ENCODE measurements around the gene EIF4B. TPM values are rescaled to one million over a fixed set of nuclear protein-coding genes. Genes with fewer than 3 reads are reported as not detected.
A peak's percentile ranks its signal among the peaks of the same experiment; 100 is the strongest.

Gene EIF4B
- polyA plus RNA-seq, 1 of the 3 experiments (the other 2 are of a cell fraction), result 267 TPM

- TF ChIP-seq RCOR1 (IDR thresholded peaks at IDR 0.05; ENCODE audit: low read length) (no peak), TEAD4 (IDR thresholded peaks at IDR 0.05; ENCODE audit: borderline replicate concordance, insufficient read depth) (no peak), CHD2 (IDR thresholded peaks at IDR 0.05; ENCODE audit: low read length, partially characterized antibody) (no peak)
- Histone ChIP-seq H2AFZ (ENCODE audit: low read depth) (no peak overlapping the region), H3K9ac (no peak overlapping the region), H3K4me1 (ENCODE audit: control insufficient read depth in 1 of 2, insufficient read depth in 2 of 2, low read depth in 1 of 2, low read length in 1 of 2) (no peaks in the 10 kb centered on the region), H3K27ac (ENCODE audit: low read depth in 2 of 2, low read length in 1 of 2) (no peak overlapping the region), H3K9me3 (no peaks in the 10 kb centered on the region), H3K4me3 (ENCODE audit: low read depth in 2 of 2, low read length in 1 of 2) (no peak overlapping the region), H3K27me3 (ENCODE audit: insufficient read depth) (no peaks in the 10 kb centered on the region; the same call in 1 of the 2 replicates), H3K36me3 (replicated peaks in 1 of 2; ENCODE audit: control insufficient read depth in 1 of 2, insufficient read depth in 2 of 2, low read length in 1 of 2) (no peaks in the 10 kb centered on the region), H3K9me2 (no peaks in the 10 kb centered on the region), H3F3A (replicated peaks; ENCODE audit: insufficient read depth) (peaks cover 3% of the 10 kb centered on the region), H3K79me2 (ENCODE audit: insufficient read depth) (no peaks in the 10 kb centered on the region), H3K4me2 (no peak overlapping the region), H4K20me1 (ENCODE audit: insufficient read depth) (no peaks in the 10 kb centered on the region)
- CTCF ChIA-PET, result interaction anchor here (2.9 to 4.3 kb wide), 3 partner anchors 12 to 114 kb away, joined by 16 to 45 read pairs (median 22); no protein-coding TSS in a partner anchor
- DNase-seq, result no peak
- POLR2A ChIA-PET, result no interaction called here
Observed at GRCh38 chr12:52993558-52993869, 12.7 kb upstream of the EIF4B start.

- Histone ChIP-seq H3K4me2 (peak overlapping the region; percentile 89), H3K27me3 (ENCODE audit: insufficient read depth) (no peaks in the 10 kb centered on the region; the same call in 1 of the 2 replicates), H3K9me2 (no peaks in the 10 kb centered on the region), H3F3A (replicated peaks; ENCODE audit: insufficient read depth) (peaks cover 10% of the 10 kb centered on the region), H3K9me3 (no peaks in the 10 kb centered on the region), H3K9ac (no peak overlapping the region), H3K27ac (ENCODE audit: low read depth in 2 of 2, low read length in 1 of 2) (peak overlapping the region in 1 of 2 experiments; percentile 92; a peak in 1 of 4 replicates), H3K4me1 (ENCODE audit: control insufficient read depth in 1 of 2, insufficient read depth in 2 of 2, low read depth in 1 of 2, low read length in 1 of 2) (peaks cover 14 to 17% of the 10 kb centered on the region in 2 experiments; a peak in 3 of 4 replicates), H4K20me1 (ENCODE audit: insufficient read depth) (peaks cover 23% of the 10 kb centered on the region), H2AFZ (ENCODE audit: low read depth) (no peak overlapping the region), H3K36me3 (replicated peaks in 1 of 2; ENCODE audit: control insufficient read depth in 1 of 2, insufficient read depth in 2 of 2, low read length in 1 of 2) (peaks cover 6 to 15% of the 10 kb centered on the region in 2 experiments), H3K79me2 (ENCODE audit: insufficient read depth) (peaks cover 39% of the 10 kb centered on the region), H3K4me3 (ENCODE audit: low read depth in 2 of 2, low read length in 1 of 2) (no peak overlapping the region)
- ChIA-PET POLR2A (no interaction called here), CTCF (no interaction called here)
- 92% methylated on average over 5 of the region's 5 CpGs for WGBS (ENCODE audit: low lambda C conversion rate)
- DNase-seq, result no peak
- TF ChIP-seq, protein P1, sequence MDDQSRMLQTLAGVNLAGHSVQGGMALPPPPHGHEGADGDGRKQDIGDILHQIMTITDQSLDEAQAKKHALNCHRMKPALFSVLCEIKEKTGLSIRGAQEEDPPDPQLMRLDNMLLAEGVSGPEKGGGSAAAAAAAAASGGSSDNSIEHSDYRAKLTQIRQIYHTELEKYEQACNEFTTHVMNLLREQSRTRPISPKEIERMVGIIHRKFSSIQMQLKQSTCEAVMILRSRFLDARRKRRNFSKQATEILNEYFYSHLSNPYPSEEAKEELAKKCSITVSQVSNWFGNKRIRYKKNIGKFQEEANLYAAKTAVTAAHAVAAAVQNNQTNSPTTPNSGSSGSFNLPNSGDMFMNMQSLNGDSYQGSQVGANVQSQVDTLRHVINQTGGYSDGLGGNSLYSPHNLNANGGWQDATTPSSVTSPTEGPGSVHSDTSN (IDR thresholded peaks at IDR 0.05), result no peak
- TF ChIP-seq YY1 (IDR thresholded peaks at IDR 0.05; ENCODE audit: low read depth) (no peak), RCOR1 (IDR thresholded peaks at IDR 0.05; ENCODE audit: low read length) (no peak), ELF1 (IDR thresholded peaks at IDR 0.05) (no peak), MXI1 (IDR thresholded peaks at IDR 0.05; ENCODE audit: low read depth, low read length) (no peak), EZH2phosphoT487 (IDR thresholded peaks at IDR 0.05; ENCODE audit: borderline replicate concordance, low read depth) (no peak), NFIC (IDR thresholded peaks at IDR 0.05; ENCODE audit: borderline replicate concordance) (no peak)
- TF ChIP-seq, protein P2, sequence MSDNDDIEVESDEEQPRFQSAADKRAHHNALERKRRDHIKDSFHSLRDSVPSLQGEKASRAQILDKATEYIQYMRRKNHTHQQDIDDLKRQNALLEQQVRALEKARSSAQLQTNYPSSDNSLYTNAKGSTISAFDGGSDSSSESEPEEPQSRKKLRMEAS (IDR thresholded peaks at IDR 0.05; ENCODE audit: low read depth), result no peak
Observed at GRCh38 chr12:53004178-53004577, 2.1 kb upstream of the EIF4B start.

DNA sequence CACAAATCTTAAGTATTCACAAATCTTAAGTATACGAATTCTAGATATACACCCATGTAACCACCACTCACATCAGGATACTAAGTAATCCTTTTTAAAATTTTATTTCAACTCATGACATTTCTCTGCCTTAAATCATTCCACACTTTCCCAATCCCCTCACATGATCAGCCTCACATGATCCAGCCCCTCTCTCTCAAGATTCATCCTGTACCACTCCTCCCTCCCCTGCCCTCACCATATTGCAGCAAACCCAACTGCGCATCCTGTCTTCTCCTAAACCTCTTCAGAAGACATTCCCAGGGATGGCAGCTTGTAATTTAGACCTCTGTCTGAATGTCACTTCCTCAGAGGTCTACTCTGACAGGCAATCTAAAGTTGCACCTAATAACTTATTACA lies 1.7 kb upstream of the EIF4B start:
- WGBS (ENCODE audit: low lambda C conversion rate), result 96% methylated on average over 2 of the region's 2 CpGs

More for the DNA sequence above, 1.7 kb upstream of the EIF4B start:
- peaks cover 7% of the 10 kb centered on the region for H3F3A ChIP-seq (replicated peaks; ENCODE audit: insufficient read depth)
- CTCF ChIA-PET, result interaction anchor here (2.0 kb wide), 1 partner anchor 24 kb away, joined by 10 read pairs; no protein-coding TSS in a partner anchor
- no peak for DNase-seq
- peaks cover 14 to 19% of the 10 kb centered on the region in 2 experiments; a peak in 3 of 4 replicates for H3K4me1 ChIP-seq (ENCODE audit: control insufficient read depth in 1 of 2, insufficient read depth in 2 of 2, low read depth in 1 of 2, low read length in 1 of 2)
- H3K79me2 ChIP-seq (ENCODE audit: insufficient read depth), result peaks cover 43% of the 10 kb centered on the region
- peaks cover 6 to 18% of the 10 kb centered on the region in 2 experiments for H3K36me3 ChIP-seq (replicated peaks in 1 of 2; ENCODE audit: control insufficient read depth in 1 of 2, insufficient read depth in 2 of 2, low read length in 1 of 2)
- no peaks in the 10 kb centered on the region; the same call in 1 of the 2 replicates for H3K27me3 ChIP-seq (ENCODE audit: insufficient read depth)
- peaks cover 27% of the 10 kb centered on the region for H4K20me1 ChIP-seq (ENCODE audit: insufficient read depth)
- H3K9ac ChIP-seq, result no peak overlapping the region; the same call in 1 of the 2 replicates
- POLR2A ChIA-PET, result no interaction called here
- H3K4me2 ChIP-seq, result peak overlapping the region; percentile 89
- H3K9me2 ChIP-seq, result no peaks in the 10 kb centered on the region
- TF ChIP-seq RCOR1 (IDR thresholded peaks at IDR 0.05; ENCODE audit: low read length) (no peak), ZBTB33 (IDR thresholded peaks at IDR 0.05; ENCODE audit: borderline replicate concordance, low read depth) (no peak), CHD2 (IDR thresholded peaks at IDR 0.05; ENCODE audit: low read length, partially characterized antibody) (no peak)
- TF ChIP-seq, protein P1 (IDR thresholded peaks at IDR 0.05), result no peak
- TF ChIP-seq, protein P3, sequence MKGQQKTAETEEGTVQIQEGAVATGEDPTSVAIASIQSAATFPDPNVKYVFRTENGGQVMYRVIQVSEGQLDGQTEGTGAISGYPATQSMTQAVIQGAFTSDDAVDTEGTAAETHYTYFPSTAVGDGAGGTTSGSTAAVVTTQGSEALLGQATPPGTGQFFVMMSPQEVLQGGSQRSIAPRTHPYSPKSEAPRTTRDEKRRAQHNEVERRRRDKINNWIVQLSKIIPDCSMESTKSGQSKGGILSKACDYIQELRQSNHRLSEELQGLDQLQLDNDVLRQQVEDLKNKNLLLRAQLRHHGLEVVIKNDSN (IDR thresholded peaks at IDR 0.05; ENCODE audit: borderline replicate concordance, low read depth), result peak; percentile 22; the same call in 1 of the 2 replicates
- no peak overlapping the region for H2AFZ ChIP-seq (ENCODE audit: low read depth)
- no peaks in the 10 kb centered on the region for H3K9me3 ChIP-seq
- H3K4me3 ChIP-seq (ENCODE audit: low read depth in 2 of 2, low read length in 1 of 2), result peak overlapping the region in 1 of 2 experiments; percentile 91; a peak in 2 of 4 replicates
- H3K27ac ChIP-seq (ENCODE audit: low read depth in 2 of 2, low read length in 1 of 2), result peak overlapping the region in 1 of 2 experiments; percentile 92; a peak in 1 of 4 replicates
